ENCODE data around the gene F13A1.

F13A1 gene

DNA sequence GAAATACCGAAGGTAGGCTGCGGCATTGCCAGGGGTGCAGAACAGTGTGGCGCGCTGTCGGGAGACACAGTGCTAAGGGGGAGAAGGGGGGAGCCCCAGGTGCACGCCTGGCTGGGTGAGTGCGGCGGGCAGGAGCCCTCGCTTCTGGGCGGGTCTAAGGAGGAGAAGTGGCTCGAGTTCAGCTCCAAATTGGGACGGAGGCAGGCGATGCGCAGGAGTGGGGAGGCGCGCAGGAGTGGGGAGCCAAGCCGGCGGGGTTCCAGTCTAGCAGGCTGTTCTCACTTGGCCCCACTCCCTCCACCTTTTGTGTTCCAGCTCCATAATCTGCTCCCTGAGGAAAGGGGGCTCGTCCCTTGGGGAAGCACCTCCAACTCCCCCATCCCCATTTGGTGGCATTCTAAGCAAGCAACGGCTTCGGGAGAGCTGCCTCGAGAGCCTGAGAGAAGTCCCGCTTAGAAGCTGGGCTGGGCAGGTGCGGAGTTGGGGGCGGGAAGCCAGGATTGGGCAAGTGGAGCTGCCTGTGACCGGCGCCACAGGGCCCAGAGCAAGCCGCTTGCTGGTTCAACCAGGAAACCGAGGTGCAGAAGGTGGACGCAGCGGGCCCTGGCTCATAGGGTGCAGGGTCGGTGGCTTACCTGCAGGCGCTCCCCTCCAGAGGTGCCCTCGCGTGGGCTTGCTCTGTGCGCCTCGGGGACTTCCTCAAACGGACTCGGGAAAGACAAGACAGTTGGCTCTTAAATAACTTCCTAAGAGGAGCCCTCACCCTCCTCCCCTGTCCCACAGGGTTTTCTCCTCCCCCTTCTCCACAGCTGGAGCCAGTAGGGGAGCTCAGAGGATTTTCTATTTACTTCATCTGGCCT is at the start of gene F13A1:
Gene F13A1 (minus strand): TSS at position 711 of the 860 bp plus-strand sequence. CDS start 1,998 bp downstream, outside the sequence.
- no peak within 1 kb of the TSS for H3K4me3 Mint-ChIP-seq
- H3K36me3 Mint-ChIP-seq (ENCODE audit: low read depth), result no peaks in the 10 kb centered on the region
- no peak within 1 kb of the TSS for H3K27ac Mint-ChIP-seq
- H3K9me3 Mint-ChIP-seq, result no peaks in the 10 kb centered on the region
- H3K4me1 Mint-ChIP-seq, result no peaks in the 10 kb centered on the region
- ATAC-seq, result no peak
- H3K27me3 Mint-ChIP-seq, result peaks cover 54% of the 10 kb centered on the region
- DNase-seq, result no peak

DNA sequence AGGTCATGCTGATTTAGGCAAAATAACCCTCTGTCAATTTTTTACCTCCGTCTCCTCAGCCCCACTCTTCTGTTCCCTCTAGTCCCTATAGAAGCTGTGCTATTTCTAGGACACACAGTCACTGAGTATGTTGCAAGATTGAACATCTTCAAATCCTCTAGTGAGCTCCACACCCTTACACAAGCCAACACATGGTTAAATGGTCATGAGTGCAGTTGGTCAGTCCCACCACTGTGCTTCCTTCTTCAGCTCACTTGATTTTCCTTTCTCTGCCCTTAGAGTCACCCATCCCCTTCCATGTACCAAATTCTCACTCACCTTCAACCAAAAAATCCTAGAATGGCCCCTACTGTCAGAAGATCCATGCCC is 48.2 kb upstream of the F13A1 start:
- Mint-ChIP-seq H3K4me3 (no peak overlapping the region), H3K27me3 (no peaks in the 10 kb centered on the region), H3K4me1 (no peaks in the 10 kb centered on the region), H3K36me3 (ENCODE audit: low read depth) (no peaks in the 10 kb centered on the region), H3K27ac (no peak overlapping the region), H3K9me3 (peaks cover 7% of the 10 kb centered on the region)
- no peak for ATAC-seq
- no peak for DNase-seq

DNA sequence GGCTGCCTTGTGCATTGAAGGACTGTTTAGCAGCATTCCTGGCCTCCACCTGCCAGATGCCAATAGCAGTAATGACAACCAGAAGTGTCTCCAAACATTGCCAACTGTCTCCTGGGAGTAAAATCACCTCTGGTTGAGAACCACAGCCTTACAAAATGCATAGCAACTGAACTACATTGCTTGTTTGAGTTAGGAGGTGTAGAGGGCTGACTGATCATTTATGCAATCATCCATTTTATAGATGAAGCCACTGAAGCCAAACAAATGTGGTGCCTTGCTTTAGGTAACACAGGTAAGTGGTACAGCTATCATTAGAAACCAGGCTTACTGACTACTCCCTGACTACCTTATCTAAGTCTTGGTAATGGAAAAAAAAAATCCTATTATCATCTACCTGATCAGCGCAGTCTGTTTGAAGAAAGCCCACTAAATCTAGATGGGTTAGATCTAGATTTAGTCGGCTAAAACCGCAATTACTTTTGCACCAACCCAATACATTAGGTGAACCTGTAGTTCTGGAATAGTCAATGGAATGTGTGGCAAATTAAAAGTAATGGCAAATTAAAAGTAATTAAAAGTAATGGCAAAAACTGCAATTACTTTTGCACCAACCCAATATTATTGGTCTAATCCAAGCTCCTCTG is 47.7 kb upstream of the F13A1 start:
- Mint-ChIP-seq H3K4me1 (no peaks in the 10 kb centered on the region), H3K27me3 (no peaks in the 10 kb centered on the region), H3K27ac (no peak overlapping the region)

DNA sequence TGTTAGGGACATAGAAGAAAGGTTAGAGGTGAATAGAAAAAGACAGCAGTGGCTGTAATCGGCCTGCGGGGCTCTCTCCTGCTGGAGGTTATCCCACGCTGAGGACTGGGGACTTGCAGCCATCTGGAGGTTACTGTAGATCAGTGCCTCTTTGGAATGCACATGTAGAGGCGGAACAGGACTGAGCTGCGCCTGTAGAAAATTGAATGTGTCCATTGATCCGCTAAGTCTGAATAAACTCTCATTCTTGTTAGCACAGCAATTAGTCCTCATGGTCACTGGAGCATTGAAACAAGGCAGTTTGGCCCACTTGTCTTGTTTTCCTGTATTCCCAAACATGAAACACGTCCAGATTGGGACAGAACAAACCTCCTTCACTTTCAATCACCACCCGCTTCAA is 46.3 kb upstream of the F13A1 start:
- Mint-ChIP-seq H3K9me3 (no peaks in the 10 kb centered on the region), H3K27ac (no peak overlapping the region), H3K27me3 (no peaks in the 10 kb centered on the region), H3K4me1 (no peaks in the 10 kb centered on the region), H3K36me3 (ENCODE audit: low read depth) (no peaks in the 10 kb centered on the region), H3K4me3 (no peak overlapping the region)
- DNase-seq (no peak), ATAC-seq (no peak)

More for the DNA sequence above, 47.7 kb upstream of the F13A1 start:
- Mint-ChIP-seq H3K9me3 (peaks cover 4% of the 10 kb centered on the region), H3K36me3 (ENCODE audit: low read depth) (no peaks in the 10 kb centered on the region), H3K4me3 (no peak overlapping the region)
- no peak for DNase-seq
- no peak for ATAC-seq

DNA sequence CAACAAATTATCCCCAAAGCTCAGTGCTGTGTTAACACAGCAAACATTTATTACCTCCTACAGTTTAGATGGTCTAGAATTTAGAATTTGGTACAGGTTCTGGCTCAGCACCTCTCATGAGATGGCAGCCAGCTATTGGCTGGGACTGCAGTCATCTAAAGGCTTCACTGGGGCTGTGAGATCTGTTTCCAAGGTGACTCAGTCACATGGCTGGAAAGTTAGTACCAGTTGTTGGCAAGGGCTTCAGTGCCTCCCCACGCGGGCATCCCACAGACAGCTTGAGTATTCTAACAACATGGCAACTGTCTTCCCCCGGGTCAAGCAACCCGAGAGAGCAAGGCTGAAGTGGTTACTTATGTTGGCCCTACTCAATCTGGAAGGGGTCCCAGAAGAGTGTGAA is 44.8 kb upstream of the F13A1 start:
- ATAC-seq, result no peak
- H3K4me1 Mint-ChIP-seq, result no peaks in the 10 kb centered on the region
- no peak for DNase-seq
- H3K9me3 Mint-ChIP-seq, result no peaks in the 10 kb centered on the region
- H3K27ac Mint-ChIP-seq, result no peak overlapping the region
- no peak overlapping the region for H3K4me3 Mint-ChIP-seq
- no peaks in the 10 kb centered on the region for H3K36me3 Mint-ChIP-seq (ENCODE audit: low read depth)
- H3K27me3 Mint-ChIP-seq, result no peaks in the 10 kb centered on the region

DNA sequence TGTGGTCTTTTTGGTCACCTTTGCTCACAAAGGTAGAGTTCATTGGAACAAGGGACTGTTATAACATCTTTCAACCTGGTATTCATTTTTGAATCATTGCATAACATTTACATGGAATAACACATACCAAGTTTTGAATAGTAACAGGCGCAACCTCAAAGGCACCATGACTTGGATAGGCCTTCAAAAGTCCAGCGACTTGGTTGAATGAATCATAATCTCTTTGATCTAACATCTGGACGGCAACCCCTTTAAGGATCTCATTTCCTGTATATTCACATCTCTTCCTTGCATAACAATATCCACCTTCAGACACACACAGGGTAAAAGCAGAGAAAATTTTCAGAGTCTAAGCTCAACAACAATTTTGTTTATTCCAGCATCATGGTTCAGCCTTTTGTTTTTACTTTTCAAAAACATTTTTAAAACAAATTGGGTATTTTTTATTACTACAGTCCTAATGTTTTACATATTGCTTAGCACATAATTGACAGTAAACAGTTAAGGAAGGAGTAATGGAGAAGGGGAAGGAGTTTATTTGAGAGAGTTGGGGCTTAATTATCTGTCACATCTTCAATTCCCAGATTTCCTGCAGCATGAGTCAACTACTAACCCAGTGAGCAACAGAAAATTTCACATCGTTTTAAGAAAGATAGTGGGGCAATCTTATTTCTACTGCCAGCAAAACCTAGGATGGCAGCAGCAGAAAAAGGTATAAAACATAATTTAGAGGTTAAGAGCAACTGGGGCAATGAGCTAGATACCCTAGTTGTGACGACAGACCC is 41.8 kb upstream of the F13A1 start:
- Mint-ChIP-seq H3K9me3 (no peaks in the 10 kb centered on the region), H3K27ac (no peak overlapping the region), H3K27me3 (no peaks in the 10 kb centered on the region), H3K4me1 (no peaks in the 10 kb centered on the region), H3K4me3 (no peak overlapping the region), H3K36me3 (ENCODE audit: low read depth) (no peaks in the 10 kb centered on the region)
- ATAC-seq (no peak), DNase-seq (no peak)

DNA sequence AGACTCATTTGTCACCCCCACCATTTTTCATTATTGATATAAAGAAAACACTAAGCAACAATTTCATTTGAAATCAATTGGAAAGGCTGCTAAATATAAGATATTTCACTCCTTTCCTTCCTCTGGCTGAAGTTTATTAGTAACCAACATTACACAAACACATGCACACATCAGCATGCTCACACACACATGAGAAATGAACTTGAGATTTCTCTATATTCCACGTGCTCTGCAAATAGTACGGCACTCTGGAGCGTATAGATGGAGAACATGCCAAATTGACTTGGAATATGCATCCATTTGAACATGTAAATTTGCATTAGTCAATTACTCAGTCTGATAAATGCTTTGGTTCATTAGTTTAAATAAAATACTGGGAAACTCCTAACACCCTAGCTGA is 37.1 kb upstream of the F13A1 start:
- peaks cover 5% of the 10 kb centered on the region for H3K27me3 Mint-ChIP-seq
- H3K4me3 Mint-ChIP-seq, result no peak overlapping the region
- H3K4me1 Mint-ChIP-seq, result no peaks in the 10 kb centered on the region
- no peaks in the 10 kb centered on the region for H3K36me3 Mint-ChIP-seq (ENCODE audit: low read depth)
- no peaks in the 10 kb centered on the region for H3K9me3 Mint-ChIP-seq
- H3K27ac Mint-ChIP-seq, result no peak overlapping the region
- no peak for DNase-seq
- no peak for ATAC-seq

DNA sequence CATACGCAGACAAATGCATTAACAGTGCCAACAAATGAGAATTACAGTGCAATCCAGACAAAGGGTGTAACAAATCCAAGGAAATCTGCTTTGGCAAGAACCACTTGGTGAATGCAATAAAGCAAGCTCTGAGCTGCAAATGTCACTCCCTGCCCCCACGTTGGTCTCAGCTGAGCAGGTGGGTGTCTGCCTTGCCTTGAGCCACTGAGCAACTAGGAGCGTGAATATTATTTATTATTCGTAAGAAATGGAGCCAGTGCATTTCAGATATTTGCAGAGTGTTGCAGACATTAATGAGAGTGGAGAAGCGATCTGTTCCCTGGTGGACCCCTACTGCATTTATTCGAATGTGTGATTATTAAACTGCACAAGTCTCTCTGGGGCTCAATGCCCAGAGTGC is 36.6 kb upstream of the F13A1 start:
- Mint-ChIP-seq H3K27me3 (peaks cover 5% of the 10 kb centered on the region), H3K27ac (no peak overlapping the region), H3K9me3 (no peaks in the 10 kb centered on the region), H3K4me3 (no peak overlapping the region), H3K4me1 (no peaks in the 10 kb centered on the region), H3K36me3 (ENCODE audit: low read depth) (no peaks in the 10 kb centered on the region)
- DNase-seq, result no peak
- no peak for ATAC-seq

DNA sequence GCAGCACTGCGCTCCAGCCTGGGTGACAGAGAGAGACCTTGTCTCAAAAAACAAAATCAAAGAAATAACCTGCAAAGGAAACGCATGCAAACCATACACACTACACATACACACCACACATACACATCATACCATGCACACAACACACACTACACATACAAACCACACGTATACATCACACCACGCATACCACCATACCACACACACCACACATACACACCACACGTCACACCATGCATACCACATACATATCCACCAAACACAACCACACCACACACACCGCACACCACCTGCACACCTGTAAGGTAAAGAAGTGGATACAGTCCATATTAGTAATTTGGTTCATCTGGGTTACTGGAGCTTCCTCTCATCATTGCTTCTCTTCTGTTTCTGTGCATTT is 32.3 kb upstream of the F13A1 start:
- Mint-ChIP-seq H3K36me3 (ENCODE audit: low read depth) (no peaks in the 10 kb centered on the region), H3K4me1 (no peaks in the 10 kb centered on the region), H3K27ac (no peak overlapping the region), H3K27me3 (peaks cover 16% of the 10 kb centered on the region), H3K9me3 (no peaks in the 10 kb centered on the region), H3K4me3 (no peak overlapping the region)
- no peak for ATAC-seq
- DNase-seq, result no peak

DNA sequence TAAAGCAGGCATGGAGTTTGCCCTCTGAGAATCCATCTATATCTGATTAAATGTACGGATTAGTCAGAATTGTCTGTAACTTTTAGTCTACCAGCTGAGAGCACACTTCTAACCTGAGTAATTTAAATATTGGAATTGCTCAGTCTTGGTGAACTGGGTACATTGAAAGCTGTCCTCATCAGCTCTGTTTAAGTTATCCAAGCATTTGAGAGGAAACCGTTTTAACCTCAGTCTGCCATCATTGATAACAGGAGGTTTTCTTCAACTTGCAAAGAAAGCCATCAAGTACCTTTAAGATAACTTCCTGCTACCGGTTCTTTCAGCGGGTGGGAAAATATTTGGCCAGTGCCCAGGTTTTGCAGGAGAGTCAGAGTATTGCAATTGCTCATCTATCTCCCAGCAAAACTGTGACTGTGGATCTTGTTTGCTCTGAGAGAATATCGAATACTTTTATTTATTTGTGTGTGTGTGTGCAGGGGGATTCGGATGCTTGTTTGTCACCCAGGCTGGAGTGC is 31.1 kb upstream of the F13A1 start:
- peaks cover 15% of the 10 kb centered on the region for H3K27me3 Mint-ChIP-seq
- ATAC-seq (no peak), DNase-seq (no peak)
- H3K36me3 Mint-ChIP-seq (ENCODE audit: low read depth), result no peaks in the 10 kb centered on the region
- H3K4me1 Mint-ChIP-seq, result no peaks in the 10 kb centered on the region
- no peak overlapping the region for H3K4me3 Mint-ChIP-seq
- H3K27ac Mint-ChIP-seq, result no peak overlapping the region
- no peaks in the 10 kb centered on the region for H3K9me3 Mint-ChIP-seq

DNA sequence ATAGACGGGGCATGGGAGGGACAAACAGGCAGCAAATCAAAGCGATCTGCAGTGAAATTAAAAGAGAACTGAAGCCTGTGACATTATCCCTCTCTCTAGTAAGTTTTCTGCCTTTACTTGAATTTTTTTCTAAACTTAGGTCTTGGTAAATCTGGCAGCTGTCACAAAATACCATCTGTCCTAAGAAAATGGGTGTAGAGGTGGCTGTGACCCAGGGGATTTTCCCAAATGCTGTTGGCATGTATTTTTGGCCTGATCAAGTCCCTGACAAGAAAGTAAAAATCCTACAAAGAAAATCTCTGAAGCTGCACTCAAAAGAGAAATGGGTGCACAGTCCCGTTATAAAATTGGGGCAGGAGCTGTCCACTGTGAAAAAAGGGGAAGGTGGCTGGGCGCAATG is 30.2 kb upstream of the F13A1 start:
- H3K36me3 Mint-ChIP-seq (ENCODE audit: low read depth), result no peaks in the 10 kb centered on the region
- H3K4me1 Mint-ChIP-seq, result no peaks in the 10 kb centered on the region
- no peaks in the 10 kb centered on the region for H3K9me3 Mint-ChIP-seq
- H3K27ac Mint-ChIP-seq, result no peak overlapping the region
- H3K27me3 Mint-ChIP-seq, result peaks cover 16% of the 10 kb centered on the region
- DNase-seq, result no peak
- no peak overlapping the region for H3K4me3 Mint-ChIP-seq
- no peak for ATAC-seq

DNA sequence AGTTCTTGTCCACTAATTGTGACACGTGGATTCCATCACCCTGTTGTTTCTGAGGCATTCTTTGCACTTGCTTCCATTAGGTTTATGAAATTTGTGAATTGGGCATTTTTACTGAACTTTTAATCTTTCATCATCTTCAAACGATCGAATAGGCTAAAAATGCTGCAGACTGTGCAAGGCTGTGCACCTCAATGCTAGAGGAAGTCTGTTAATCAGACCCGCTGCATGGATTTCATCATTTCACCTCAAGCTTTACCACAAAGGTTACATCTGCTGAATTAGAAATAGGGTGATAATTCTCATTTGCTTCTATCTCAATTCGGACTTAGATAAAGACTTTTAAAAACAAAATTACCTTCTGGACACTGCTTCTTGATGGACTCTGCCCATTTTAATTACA is 27.8 kb upstream of the F13A1 start:
- no peaks in the 10 kb centered on the region for H3K9me3 Mint-ChIP-seq
- H3K4me1 Mint-ChIP-seq, result no peaks in the 10 kb centered on the region
- H3K27ac Mint-ChIP-seq, result no peak overlapping the region
- ATAC-seq (no peak), DNase-seq (no peak)
- H3K4me3 Mint-ChIP-seq, result no peak overlapping the region
- H3K27me3 Mint-ChIP-seq, result peaks cover 19% of the 10 kb centered on the region
- H3K36me3 Mint-ChIP-seq (ENCODE audit: low read depth), result no peaks in the 10 kb centered on the region

DNA sequence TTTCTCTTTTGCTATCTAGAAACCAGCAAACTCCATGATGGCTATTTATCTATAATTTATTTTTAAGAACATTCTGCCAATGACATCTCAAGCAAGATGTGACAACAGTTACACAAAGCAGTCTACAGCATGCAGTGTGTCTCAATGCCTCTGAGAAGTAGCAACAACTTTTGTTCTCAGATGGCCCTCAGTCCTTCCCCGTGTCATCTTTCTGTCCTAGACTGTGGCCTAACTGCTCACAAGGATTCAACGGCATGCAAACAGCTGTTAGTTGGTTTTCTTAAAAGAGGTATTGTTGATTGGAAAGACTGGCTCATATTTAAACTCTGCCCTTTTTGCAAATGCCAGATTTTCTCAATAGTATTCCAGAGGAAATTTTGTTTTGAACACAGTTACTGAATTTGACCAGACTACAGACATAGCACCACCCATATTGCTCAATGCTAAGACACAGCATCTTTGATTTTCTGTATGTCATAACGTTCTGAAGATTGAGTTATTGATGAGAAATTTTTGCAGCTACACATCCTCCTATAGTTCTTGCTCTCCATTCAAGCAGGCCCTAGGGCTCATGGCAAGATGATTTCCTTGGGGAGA is 26.1 kb upstream of the F13A1 start:
- H3K27ac Mint-ChIP-seq, result no peak overlapping the region
- peaks cover 13% of the 10 kb centered on the region for H3K27me3 Mint-ChIP-seq
- H3K36me3 Mint-ChIP-seq (ENCODE audit: low read depth), result no peaks in the 10 kb centered on the region
- no peaks in the 10 kb centered on the region for H3K9me3 Mint-ChIP-seq
- H3K4me3 Mint-ChIP-seq, result no peak overlapping the region
- no peaks in the 10 kb centered on the region for H3K4me1 Mint-ChIP-seq
- DNase-seq (no peak), ATAC-seq (no peak)

DNA sequence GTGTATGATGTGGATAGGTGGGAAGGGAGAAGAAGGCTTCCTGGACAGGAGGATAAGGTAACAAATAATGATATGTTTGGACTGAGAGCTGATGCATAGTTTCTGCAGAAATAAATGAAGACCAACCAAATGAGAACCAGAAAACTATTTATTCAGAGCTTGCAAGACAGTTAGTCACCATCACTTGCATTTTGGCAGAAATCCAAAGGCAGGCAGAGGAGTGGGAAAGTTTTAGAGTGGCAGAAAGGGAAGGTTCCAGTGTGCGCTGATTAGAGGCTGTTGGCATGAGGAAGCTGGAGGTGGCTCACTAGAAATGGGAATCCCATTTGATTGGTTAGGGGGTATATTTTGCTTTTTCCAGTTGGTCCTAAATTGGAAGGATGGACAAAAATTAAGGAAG is 13.0 kb upstream of the F13A1 start:
- Mint-ChIP-seq H3K4me3 (no peak overlapping the region), H3K4me1 (peaks cover 20% of the 10 kb centered on the region), H3K9me3 (no peaks in the 10 kb centered on the region), H3K27me3 (peaks cover 4% of the 10 kb centered on the region), H3K27ac (no peak overlapping the region), H3K36me3 (ENCODE audit: low read depth) (no peaks in the 10 kb centered on the region)
- no peak for ATAC-seq
- DNase-seq, result no peak
